Activated T-cell treated with anti-CD3 and anti-CD28 coated beads, Interleukin-2, amount 50 U/mL, for 1 hour (primary cell): Measurements from ENCODE around the gene MECP2.
A peak's percentile ranks its signal among the peaks of the same experiment; 100 is the strongest.

ENCODE experiments used
- DNase-seq: peaks from one replicate; pipeline ENCODE4 v3.0.0-alpha.2; 2020

MECP2 gene

GRCh38 chrX:154115071-154115470 lies 17.6 kb upstream of the MECP2 start:
- no peak for DNase-seq

DNA sequence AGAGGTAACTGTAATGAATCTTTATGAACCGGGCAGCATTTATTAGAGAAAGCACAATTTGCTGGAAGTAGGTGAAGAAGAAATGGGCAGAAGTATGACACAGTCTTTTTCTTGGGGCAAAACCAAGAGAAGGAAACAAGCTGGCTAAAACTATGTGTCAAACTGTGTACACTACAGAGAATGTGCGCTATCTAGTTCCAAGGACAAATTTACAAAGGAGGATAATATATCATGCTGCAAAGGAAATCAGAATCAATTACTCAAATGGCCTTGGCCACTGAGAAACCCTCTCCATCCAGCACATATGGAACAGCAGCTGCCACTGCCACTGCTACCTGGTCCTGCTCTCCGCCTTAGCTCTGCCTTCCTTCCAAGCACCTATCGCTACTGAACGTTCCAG lies 17.1 kb upstream of the MECP2 start:
- DNase-seq = no peak

DNA sequence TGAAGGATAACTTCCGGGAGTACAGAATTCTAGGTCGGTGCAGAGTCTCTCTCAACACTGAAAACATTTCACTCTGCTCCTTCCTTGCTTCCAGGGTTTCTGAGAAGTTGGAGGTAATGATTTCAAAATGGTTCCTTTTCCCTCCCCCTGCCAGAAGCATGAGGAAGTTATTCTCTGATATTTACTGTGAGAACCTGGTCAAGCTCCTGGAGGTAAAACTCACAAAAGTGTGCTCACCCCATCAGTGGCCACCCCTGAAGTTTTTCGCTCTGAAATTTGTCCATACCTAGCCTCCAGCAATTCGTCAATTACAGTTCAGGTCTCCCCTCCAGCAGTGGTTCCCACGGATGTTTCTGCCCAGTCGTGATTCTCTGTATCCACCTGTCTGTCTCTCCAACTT lies 16.2 kb upstream of the MECP2 start:
- DNase-seq = no peak

- no peak for DNase-seq
Observed at GRCh38 chrX:154098551-154098950, 1.0 kb upstream of the MECP2 start.

DNA sequence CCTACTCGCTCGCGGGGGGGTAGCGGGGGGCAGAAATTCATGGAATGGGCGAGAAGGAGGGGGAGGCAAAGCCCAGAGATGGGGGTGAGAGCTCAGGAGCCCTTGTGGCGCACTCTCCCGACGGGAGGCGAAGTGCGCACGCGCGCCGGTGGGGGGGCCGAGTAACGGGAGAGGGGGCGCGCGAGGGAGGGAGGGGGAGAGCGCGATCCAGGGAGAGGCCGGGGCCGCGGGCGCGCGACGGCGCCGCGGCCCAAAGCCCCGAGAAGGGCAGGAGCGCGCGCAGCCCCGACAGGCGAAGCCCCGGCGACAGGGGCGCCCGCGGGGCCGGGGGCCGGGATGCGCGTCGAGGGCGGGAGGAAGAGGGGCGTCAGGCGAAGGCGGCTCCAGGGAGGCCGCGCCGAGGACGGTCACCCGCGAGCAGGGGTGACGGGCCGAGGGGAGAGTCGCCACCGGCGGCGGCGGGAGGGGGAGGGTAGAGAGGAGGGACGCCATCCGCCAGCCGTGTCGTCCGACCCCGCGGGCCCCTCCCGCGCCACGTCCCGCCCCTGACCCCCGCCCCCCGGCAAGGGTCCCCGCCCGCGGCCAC lies 421 bp downstream of the MECP2 start:
- DNase-seq = peak; percentile 76

DNA sequence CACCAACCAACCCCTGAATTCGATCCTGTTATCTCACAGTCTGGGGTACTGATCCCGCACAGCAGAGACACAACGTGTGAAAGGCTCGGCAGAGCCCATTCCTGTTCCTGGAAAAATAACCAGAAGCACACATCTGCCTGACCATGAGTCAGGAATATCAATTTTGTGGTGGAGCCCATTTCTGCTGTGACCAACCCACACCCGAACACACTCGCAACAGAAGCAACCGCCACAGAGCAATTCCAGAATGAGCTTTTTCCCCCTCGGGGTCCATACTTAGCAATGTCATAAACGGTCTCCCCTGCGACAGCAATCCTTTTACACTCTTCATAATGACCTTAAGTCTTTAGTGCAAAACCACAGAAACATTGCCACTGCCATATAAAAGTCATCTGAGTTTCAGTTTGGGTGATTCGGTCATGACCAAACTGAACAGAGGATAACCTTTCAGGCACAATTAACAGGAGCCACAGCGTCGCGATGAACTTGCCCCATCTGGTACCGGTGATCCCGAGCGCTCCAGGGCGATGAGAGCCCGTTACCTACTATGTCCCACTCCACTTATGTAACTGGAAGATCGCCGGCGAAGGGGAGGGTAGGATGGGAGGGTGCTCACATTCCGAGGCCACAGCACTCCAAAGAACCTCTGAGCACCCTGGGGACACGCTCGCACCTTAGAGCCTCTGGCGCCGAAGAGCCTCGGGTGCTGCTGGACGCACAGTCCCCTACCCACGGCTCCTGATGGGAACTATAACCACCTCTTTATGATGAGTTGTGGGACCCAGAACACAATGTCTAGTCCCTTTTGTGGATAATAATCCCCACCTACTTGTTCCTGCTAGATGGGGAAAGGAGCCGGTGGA lies 1.1 kb downstream of the MECP2 start:
- DNase-seq = peak; percentile 31

GRCh38 chrX:154094833-154095232 lies 2.7 kb downstream of the MECP2 start:
- DNase-seq = no peak

GRCh38 chrX:154093965-154094364 lies 3.6 kb downstream of the MECP2 start:
- DNase-seq = no peak

GRCh38 chrX:154092371-154092770 lies 5.1 kb downstream of the MECP2 start:
- no peak for DNase-seq

- DNase-seq = no peak
Observed at GRCh38 chrX:154091678-154092077, 5.8 kb downstream of the MECP2 start.

DNA sequence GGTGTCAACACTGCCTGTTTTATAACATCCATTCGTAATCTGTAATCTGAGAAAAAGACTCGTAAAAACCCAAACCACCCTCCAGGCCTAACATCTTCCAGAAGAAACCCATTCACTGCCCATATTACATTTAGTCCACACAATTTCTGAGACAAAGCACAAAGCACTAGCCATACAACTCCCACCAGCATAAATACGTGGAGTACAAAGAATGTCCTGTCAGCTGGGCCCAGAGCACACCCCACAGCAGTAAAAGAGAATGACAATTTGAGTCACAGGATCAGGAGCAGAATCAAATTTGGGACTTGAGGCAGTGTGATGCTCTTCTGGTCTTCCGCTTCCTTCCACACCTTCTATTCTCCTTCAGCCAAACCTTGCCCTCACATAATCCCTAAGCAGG lies 6.8 kb downstream of the MECP2 start:
- DNase-seq = no peak

GRCh38 chrX:154084449-154085300 lies 12.8 kb downstream of the MECP2 start:
- DNase-seq = no peak

DNA sequence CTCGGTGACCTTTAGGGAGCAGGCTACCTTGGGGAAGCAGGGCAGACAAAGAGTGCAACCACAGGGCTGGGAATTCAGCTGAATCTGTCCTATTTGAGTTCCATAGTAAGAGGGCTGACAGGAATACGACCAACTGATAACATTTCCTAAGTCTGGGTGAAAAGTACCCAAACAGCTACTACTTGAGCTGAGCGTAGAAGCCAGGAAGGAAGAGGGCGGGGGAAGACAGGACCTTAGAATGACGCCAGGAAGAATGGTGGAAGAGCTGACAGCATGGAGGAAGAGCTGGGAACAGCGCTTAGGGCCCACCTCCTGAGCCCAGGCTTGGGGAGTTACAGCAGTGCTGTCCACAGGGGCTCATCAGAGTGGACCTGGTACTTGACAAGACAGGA lies 14.4 kb downstream of the MECP2 start:
- no peak for DNase-seq

GRCh38 chrX:154082396-154083125 lies 15.0 kb downstream of the MECP2 start:
- DNase-seq = no peak

DNA sequence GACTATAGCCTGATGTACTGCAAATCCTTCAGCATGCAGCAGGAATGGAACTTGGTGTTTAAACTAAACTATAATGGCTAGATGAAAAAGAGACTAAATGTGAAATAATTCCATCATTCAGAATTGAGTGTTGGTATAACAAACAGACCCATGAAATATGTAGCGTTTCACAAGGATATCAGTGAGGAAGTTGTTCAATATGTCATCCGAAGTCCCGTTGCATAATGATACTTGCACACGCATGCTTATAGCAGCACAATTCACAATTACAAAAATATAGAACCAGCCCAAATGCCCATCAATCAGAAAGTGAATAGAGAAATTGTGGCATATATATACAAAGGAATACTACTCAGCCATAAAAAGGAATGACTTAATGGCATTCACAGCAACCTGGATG lies 20.4 kb downstream of the MECP2 start:
- no peak for DNase-seq

DNA sequence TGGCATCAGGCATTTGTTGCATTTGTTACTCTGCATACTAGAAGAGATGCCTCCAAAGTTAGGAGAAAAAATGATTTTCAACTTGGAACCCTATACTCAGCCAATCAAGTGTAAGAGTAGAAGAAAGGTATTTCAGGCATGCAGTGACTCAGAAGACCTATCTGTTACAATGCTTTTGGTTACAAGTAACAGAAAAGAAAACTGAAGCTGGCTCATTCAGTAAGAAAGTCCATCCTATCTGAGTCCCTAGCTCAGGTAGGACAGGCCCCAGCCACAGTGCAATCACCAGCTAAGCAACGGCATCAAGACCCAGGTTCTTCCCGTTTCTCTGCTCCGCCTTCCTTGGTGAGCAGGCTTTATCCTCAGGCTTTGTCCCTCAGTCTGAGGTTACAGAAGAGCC lies 23.3 kb downstream of the MECP2 start:
- no peak for DNase-seq

DNA sequence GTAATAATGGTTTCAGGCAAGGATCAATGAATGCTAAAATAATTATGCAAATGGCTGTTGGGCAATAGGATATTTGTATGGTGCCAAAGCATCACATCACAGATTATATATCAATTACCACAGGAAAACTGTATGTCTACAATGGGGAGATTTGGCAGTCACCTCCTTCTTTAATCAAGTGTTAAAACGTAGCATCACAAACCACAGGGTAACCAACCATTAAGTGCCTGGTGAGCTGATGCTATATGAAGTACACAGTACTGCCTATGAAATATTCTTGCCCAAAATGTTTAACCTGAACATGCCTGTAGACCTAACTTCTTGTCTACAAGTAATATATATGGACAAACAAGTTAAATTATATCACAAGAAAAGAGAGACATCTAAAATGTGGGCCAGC lies 25.3 kb downstream of the MECP2 start:
- no peak for DNase-seq

DNA sequence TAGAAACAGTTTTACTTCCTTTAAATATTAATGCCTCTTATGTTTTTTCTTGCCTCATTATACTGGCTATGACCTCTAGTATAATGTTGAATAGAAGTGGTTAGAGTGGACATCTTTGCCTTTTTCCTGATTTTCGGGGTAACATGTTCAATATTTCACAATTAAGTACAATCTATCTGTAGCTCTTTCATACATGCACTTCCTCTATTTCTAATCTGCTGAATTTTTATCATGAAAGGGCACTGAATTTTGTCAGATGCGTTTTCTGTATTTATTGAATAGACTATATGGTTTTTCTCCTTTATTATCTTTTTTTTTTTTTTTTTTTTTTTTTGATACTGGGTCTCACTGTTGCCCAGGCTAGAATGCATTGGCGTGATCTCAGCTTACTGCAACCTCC lies 29.0 kb downstream of the MECP2 start:
- no peak for DNase-seq

- DNase-seq = no peak
Observed at GRCh38 chrX:154064637-154065435, 32.7 kb downstream of the MECP2 start.

DNA sequence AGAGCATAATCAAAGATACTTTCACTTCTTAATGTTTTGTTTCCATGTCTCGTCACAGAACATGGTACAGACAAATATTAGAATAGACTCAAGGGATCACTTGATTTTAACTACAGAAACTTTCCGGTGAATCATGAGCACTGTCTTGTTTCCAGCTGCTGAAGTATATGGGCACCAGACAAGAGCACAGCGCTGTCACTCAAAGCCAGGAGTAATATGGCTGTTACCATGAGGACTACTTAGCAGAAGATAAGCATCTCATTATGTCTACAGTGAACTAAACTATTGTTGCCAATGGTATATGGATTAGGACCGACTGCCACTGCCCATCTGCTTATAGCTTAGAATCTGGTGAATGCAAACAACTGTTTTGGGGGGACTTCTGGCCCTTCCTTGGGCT lies 34.3 kb downstream of the MECP2 start:
- DNase-seq = no peak

DNA sequence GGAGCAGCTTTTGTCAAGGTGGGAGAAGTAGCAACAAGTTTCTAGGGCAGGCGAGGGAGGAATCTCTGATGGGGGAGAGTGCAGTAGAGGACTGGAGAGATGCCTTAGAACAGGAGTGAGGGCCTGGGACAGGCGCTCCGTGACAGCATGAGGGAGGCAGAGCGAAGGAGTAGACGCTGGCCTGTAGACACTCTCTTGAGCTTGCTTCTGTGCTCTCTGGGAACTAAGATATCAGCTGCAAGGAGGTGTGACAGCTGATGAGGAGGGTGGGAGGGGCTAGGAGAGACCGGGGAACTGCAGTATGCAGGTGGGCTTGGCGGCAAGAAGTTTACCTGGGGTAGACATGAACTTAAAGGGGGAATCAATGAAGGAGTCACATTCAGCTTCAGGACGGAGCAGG lies 35.7 kb downstream of the MECP2 start:
- DNase-seq = no peak

GRCh38 chrX:154059729-154060245 lies 37.7 kb downstream of the MECP2 start:
- DNase-seq = no peak
